PC-9 (cell line): Measurements from ENCODE around the gene CFAP161.

Experiments used
- CTCF ChIP-seq: fragments of 200-600 bp; sonication (generic); conservative IDR thresholded peaks from 2 replicates; pipeline ENCODE4 v1.6.1; 2017; ENCODE audit warnings: mixed run types, antibody characterized with exemption, mild to moderate bottlenecking, moderate library complexity
- EZH2 ChIP-seq: fragments of 200-600 bp; sonication (generic); IDR thresholded peaks from 2 replicates; pipeline ENCODE4 v1.8.0; 2017; ENCODE audit warnings: antibody characterized with exemption, low read depth

GRCh38 chr15:81152799-81153198 is 18.7 kb downstream of the CFAP161 start:
- TF ChIP-seq EZH2 = no peak
- no peak for TF ChIP-seq CTCF
